GM12801 (cell line): ENCODE results near the gene CLPX.

Source experiments
- CTCF ChIP-seq: IDR thresholded peaks from one replicate; pipeline ENCODE4 v1.5.1; 2011; ENCODE audit warnings: control low read depth; ENCODE audit not compliant: insufficient read length; ENCODE audit errors: extremely low read depth

CLPX gene

GRCh38 chr15:65211482-65211982 lies 26.4 kb upstream of the CLPX start:
- TF ChIP-seq CTCF = no peak

GRCh38 chr15:65210770-65211481 lies 25.8 kb upstream of the CLPX start, which contains the start of gene CILP:
CILP (minus strand) TSS chr15:65211473; CDS start chr15:65209755, 1,718 bp downstream.
- no peak for TF ChIP-seq CTCF

- TF ChIP-seq CTCF = no peak
Measured at GRCh38 chr15:65209701-65210643, 24.8 kb upstream of the CLPX start.

- no peak for TF ChIP-seq CTCF
Measured at GRCh38 chr15:65208647-65209046, 23.5 kb upstream of the CLPX start.

GRCh38 chr15:65207280-65207840 lies 22.2 kb upstream of the CLPX start:
- TF ChIP-seq CTCF = no peak

GRCh38 chr15:65206750-65207149 lies 21.6 kb upstream of the CLPX start:
- no peak for TF ChIP-seq CTCF
